Measurements from ENCODE around the gene PTPRE.
A peak's percentile ranks its signal among the peaks of the same experiment; 100 is the strongest.

The PTPRE gene

GRCh38 chr10:128049226-128050120 lies 142.6 kb downstream of the PTPRE start:
- DNase-seq = no peak

DNA sequence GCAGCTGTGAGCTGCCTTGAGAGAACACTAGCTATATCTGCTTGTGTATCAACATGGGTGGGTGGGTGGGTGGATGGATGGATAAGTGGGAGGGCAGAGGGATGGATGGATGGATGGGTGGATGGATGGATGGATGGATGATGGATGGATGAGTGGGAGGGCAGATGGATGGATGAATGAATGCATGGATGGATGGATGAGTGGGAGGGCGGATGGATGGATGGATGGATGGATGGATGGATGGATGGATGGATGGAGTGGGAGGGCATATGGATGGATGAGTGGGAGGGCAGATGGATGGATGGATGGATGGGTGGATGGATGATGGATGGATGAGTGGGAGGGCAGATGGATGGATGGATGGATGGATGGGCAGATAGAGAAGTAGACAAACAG lies 143.2 kb downstream of the PTPRE start:
- DNase-seq = no peak

- DNase-seq = no peak
Measured at GRCh38 chr10:128050936-128051335, 144.0 kb downstream of the PTPRE start.

DNA sequence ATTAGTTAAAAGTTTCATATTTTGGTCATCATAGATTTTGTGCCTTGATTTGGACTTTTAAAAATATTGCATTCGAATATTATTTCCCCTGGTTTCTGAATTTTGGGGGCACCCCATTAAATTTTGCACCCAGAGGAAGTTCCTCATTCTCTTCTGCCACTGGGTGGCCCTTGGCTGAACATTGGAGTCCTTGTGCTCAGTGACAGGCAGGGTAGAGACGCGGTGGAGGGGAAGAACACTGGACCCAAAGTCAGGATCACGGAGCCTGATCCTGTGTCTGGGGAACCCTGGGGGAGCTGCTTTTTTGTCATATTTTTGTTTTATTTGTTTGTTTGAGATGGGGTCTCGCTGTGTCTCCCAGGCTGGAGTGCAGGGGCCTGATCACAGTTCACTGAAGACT lies 144.6 kb downstream of the PTPRE start:
- DNase-seq = no peak

DNA sequence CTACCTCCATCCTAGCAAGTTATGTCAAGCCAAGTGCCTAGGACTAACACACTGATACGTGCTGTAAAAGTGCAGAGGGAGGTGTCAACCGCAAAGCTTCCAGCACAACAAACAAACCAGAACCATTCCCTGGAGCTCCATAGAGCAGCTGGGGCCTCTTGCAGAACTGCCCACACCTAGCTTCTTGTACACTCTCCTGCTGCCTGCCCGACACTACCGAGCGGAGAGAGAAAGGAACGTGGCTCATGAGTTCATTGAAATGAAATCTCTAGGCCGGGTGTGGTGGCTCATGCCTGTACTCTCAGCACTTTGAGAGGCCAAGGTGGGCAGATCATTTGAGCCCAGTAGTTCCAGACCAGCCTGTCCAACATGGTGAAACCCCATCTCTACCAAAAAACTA lies 145.8 kb downstream of the PTPRE start:
- DNase-seq = no peak

- no peak for DNase-seq
Measured at GRCh38 chr10:128053356-128053755, 146.5 kb downstream of the PTPRE start.

- no peak for DNase-seq
Measured at GRCh38 chr10:128054163-128054970, 147.5 kb downstream of the PTPRE start.

DNA sequence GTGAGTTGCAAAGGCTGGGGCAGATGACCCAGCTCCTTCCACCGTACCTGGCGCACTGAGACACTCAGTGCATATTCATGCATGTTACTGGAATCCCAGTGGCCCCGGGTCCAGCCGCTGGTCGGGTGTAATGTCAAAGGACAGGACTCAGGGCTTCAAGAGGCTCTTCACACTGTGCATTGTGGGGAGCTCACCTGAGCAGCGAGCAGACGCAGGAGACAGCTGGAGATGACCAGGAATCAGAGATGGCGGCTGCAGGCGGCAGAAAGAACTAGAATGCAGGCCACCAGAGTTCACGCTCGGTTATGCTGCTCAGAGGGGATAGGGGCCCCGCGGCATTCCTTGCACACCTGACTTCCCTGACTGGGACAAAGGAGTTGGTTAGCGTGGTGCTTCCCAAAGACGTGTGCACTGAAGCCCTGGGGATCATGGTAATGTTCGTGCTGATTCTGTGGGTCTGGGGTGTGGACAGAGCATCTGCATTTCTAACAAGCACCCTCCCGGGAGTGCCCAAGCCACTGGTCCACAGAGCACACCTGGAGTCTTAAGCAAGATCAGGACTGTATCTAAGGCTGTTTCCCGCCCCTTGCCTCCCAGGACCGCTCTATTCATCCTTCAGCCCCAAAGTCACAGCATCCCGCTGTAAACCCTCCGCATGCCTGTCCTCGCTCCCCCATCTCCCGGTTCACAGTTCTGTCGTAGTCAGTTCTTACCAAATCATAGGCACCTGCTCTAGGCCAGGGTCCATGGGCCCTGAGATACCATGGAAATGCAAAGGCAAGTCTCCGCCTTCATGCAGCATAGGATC lies 148.4 kb downstream of the PTPRE start:
- no peak for DNase-seq

GRCh38 chr10:128056303-128057050 lies 149.6 kb downstream of the PTPRE start:
- no peak for DNase-seq

- no peak for DNase-seq
Measured at GRCh38 chr10:128058106-128058749, 151.3 kb downstream of the PTPRE start.

GRCh38 chr10:128058750-128059134 lies 151.8 kb downstream of the PTPRE start:
- DNase-seq = no peak

- DNase-seq = no peak
Measured at GRCh38 chr10:128059266-128059981, 152.5 kb downstream of the PTPRE start.

DNA sequence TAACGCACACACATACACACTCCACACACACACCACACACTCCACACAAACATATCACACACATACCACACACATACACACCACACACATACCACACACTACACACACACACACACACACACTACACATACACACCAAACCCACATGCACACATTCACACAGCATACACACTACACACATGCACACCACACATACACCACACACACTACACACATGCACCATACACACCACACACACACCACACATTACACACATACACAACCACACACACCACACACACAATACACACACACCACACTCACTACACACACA lies 153.0 kb downstream of the PTPRE start:
- DNase-seq = no peak

DNA sequence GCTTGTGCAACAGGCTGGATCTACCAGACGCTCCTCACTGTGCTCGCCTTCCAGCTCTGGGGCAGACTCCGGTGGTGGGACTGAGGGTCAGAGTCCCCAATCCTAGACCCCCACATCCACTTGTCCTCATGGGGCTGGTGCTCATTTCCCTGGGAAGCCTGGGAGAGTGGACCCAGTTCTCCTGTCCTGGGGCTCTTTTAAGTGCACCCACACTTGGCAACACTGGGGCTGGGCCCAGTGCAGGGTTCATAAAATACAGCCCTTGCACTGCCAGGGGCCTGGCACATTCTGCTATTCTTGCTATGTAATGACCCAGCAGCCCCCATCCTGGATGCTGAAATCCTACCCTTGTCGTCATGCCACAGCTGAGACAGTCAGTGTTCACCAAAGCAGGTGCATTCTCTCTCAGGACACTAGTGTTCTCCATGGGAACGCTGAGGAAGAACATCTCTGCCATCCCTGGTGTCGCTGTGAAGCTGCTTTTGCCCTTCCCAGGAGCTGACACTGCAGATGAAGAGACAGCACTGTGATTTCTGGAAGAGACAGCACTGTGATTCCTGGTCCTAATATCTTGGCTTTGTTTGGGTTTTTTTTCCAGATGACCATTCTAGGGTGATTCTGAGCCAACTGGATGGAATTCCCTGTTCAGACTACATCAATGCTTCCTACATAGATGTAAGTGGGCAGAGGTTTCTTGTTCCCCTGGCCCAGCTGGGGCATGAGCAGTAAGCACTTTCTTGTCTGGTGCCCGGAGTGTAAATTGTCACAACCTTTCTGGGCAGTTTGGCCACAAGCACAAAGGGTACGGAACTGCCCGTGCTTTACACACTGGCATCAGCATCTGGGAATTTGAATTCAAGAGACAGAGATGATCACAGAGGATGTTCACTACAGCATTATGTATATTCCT lies 153.7 kb downstream of the PTPRE start:
- DNase-seq = no peak

DNA sequence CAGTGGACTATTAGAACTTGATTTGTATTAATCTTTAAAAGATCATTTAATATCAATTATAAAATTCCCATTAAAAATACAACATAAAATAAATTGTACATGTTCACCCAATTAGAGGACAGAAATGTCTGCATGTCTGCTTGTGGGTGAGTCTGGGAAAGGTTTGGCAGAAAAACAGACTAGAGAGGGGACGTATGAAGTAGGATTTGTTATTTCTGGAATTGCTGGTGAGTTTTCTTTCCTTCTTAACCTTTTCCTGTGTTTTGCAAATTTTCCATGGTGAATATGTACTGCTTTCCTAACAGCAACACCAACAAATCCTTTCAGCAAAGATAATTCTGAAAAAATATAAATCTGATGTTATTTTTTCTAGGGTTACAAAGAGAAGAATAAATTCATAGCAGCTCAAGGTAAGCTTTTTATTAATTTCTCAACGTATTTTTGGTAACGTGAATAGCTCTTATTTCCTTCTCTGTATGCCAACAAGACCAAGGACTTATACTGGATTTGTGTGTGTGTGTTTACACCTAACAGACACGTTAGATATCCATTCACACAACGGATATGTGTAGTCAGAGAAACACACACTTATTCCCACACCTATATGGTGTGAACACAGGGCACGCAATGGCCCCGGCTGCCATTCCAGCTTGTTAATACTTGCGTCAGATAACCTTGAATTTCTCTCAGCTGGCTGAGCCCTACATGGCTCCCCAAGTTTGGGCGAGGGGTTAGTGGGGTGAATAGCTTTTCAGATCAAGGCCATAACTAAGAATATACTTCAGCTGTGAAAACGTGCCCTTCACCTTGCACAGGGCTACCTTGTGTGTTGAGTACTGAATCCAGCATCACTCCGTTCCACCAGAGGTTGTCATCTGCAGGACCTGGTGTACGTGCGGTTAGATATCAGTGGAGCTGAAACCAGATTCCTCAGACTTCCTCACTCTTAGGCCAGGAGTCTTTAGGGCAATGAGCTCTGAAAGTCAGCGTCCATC lies 154.7 kb downstream of the PTPRE start:
- DNase-seq = no peak

GRCh38 chr10:128062331-128062880 lies 155.5 kb downstream of the PTPRE start:
- no peak for DNase-seq

GRCh38 chr10:128062881-128063563 lies 156.1 kb downstream of the PTPRE start:
- DNase-seq = no peak

DNA sequence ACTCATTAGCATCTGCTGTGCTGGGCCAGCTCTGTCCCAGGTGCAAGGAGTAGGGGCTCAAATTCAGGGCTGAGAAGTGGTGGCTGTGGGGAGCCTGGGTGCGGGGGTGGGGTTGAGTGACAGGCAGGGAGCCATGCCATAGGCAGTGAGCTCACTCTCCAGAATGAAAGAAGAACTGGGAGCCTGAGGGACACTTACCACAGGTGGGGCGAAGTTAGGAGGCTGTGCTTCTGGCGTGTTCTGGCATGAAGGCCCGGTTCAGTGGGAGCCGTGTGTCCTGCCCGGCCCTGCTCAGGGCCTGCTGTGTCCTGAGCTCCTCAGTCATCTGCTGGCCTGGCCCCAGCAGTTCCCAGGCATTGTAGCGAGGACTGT lies 156.8 kb downstream of the PTPRE start:
- DNase-seq = peak; percentile 47
